Cardiac muscle cell (in vitro differentiated cells and primary cell): Measurements from ENCODE around the gene GOLGA1. TPM values are rescaled to one million over a fixed set of nuclear protein-coding genes. Genes with fewer than 3 reads are reported as not detected.

ENCODE experiments used
- DNase-seq, 2 donors: peaks; one replicate each; pipeline versions ENCODE4 v3.0.0 to v3.0.0-alpha.2; 2010 to 2017; ENCODE audit warnings: low read depth in 1 of 2, low spot score in 1 of 2
- H3K27ac ChIP-seq: fragments of 200-600 bp; sonication (generic); 2 replicates; pipeline ENCODE4 v1.5.1; 2016
- H3K27me3 ChIP-seq: fragments of 200-600 bp; sonication (generic); 2 replicates; pipeline ENCODE4 v1.6.0; 2016; ENCODE audit warnings: control low read depth
- H3K36me3 ChIP-seq: fragments of 200-600 bp; sonication (generic); 2 replicates; pipeline ENCODE4 v1.5.1; 2016; ENCODE audit warnings: control low read depth
- H3K4me1 ChIP-seq: fragments of 200-600 bp; sonication (generic); 2 replicates; pipeline ENCODE4 v1.8.1; 2017; ENCODE audit warnings: low read depth, mild to moderate bottlenecking, mixed run types
- H3K4me3 ChIP-seq: fragments of 200-600 bp; sonication (generic); 2 replicates; pipeline ENCODE4 v1.5.1; 2016; ENCODE audit warnings: mild to moderate bottlenecking
- H3K9me3 ChIP-seq: fragments of 200-600 bp; sonication (generic); 2 replicates; pipeline ENCODE4 v1.5.1; 2017; ENCODE audit warnings: low read depth, mild to moderate bottlenecking, control low read depth
- CTCF ChIP-seq: IDR thresholded peaks from 2 replicates; pipeline ENCODE4 v1.5.1; 2012; ENCODE audit warnings: low read depth, mild to moderate bottlenecking, low read length
- polyA plus RNA-seq: library from polyadenylated mRNA; unstranded; fragments of >200 nt; fragmentation: Nextera tagmentation; extraction: Ambion mirVana; gene quantifications from 2 replicates; pipeline ENCODE4 v1.2.1, GENCODE V29; 2016
- total RNA-seq: library from RNA; depleted of rRNA; stranded (reverse); fragments of >200 nt; gene quantifications from 2 replicates; pipeline ENCODE4 v1.2.3, GENCODE V29; 2016

Gene GOLGA1
- 16.2 and 21.1 TPM in 2 replicates for total RNA-seq
- 13.5 and 15.0 TPM in 2 replicates for polyA plus RNA-seq

GRCh38 chr9:124940894-124941678 is at the start of gene GOLGA1:
Gene GOLGA1 (minus strand): TSS chr9:124941083. CDS start chr9:124938711, 2,372 bp downstream.
- Histone ChIP-seq H3K27me3 (no peaks in the 10 kb centered on the region), H3K4me1 (peaks cover 19% of the 10 kb centered on the region), H3K4me3 (peak within 1 kb of the TSS; percentile 65), H3K36me3 (peaks cover 11% of the 10 kb centered on the region), H3K9me3 (no peaks in the 10 kb centered on the region), H3K27ac (peak within 1 kb of the TSS; percentile 98)
- peak; percentile 97 to 98 for DNase-seq
- no peak for TF ChIP-seq CTCF

- no peak for DNase-seq
- TF ChIP-seq CTCF: no peak
These were observed 42.8 kb upstream of the GOLGA1 start for GRCh38 chr9:124983698-124984097.

GRCh38 chr9:124980431-124980830 is 39.5 kb upstream of the GOLGA1 start:
- peaks cover 9% of the 10 kb centered on the region for H3K4me1 ChIP-seq
- DNase-seq: no peak
- H3K27me3 ChIP-seq: no peaks in the 10 kb centered on the region
- no peak for TF ChIP-seq CTCF
- H3K4me3 ChIP-seq: no peak overlapping the region
- no peaks in the 10 kb centered on the region for H3K36me3 ChIP-seq
- no peak overlapping the region for H3K27ac ChIP-seq
- no peaks in the 10 kb centered on the region for H3K9me3 ChIP-seq

More at GRCh38 chr9:124983698-124984097, 42.8 kb upstream of the GOLGA1 start:
- Histone ChIP-seq H3K4me3 (no peak overlapping the region), H3K9me3 (no peaks in the 10 kb centered on the region), H3K36me3 (no peaks in the 10 kb centered on the region), H3K27me3 (no peaks in the 10 kb centered on the region), H3K27ac (no peak overlapping the region), H3K4me1 (peaks cover 9% of the 10 kb centered on the region)

GRCh38 chr9:124975131-124975530 is 34.2 kb upstream of the GOLGA1 start:
- TF ChIP-seq CTCF: no peak
- Histone ChIP-seq H3K4me3 (no peak overlapping the region), H3K36me3 (peaks cover 14% of the 10 kb centered on the region), H3K4me1 (no peaks in the 10 kb centered on the region), H3K27ac (no peak overlapping the region), H3K27me3 (no peaks in the 10 kb centered on the region), H3K9me3 (no peaks in the 10 kb centered on the region)
- DNase-seq: peak; percentile 6 to 26

GRCh38 chr9:124973807-124974206 is 32.9 kb upstream of the GOLGA1 start:
- no peak overlapping the region for H3K4me3 ChIP-seq
- peaks cover 20% of the 10 kb centered on the region for H3K36me3 ChIP-seq
- H3K4me1 ChIP-seq: no peaks in the 10 kb centered on the region
- no peak overlapping the region for H3K27ac ChIP-seq
- DNase-seq: no peak
- TF ChIP-seq CTCF: no peak
- H3K27me3 ChIP-seq: no peaks in the 10 kb centered on the region
- no peaks in the 10 kb centered on the region for H3K9me3 ChIP-seq
